ENCODE results near the gene NTRK2.

Gene NTRK2

DNA sequence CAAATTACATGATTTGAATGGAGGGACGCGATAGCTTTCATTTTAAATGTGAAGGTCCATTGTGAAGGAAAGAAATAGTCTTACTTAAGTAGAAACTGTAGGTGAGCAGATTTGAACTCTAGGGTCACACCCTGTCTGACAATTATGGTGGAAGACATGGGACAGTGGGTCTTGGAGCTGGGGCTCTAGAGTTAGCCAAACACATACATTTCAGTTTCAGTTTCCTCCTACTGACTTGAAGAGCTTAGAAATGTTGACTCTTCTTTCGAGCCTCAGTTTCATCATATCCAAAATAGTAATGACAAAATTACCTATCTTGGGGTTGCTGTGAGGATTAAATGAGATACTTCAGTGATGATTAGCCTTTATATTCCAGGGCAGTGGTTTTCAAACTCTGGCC lies 314.2 kb downstream of the NTRK2 start (continued):
- TF ChIP-seq, protein P1, sequence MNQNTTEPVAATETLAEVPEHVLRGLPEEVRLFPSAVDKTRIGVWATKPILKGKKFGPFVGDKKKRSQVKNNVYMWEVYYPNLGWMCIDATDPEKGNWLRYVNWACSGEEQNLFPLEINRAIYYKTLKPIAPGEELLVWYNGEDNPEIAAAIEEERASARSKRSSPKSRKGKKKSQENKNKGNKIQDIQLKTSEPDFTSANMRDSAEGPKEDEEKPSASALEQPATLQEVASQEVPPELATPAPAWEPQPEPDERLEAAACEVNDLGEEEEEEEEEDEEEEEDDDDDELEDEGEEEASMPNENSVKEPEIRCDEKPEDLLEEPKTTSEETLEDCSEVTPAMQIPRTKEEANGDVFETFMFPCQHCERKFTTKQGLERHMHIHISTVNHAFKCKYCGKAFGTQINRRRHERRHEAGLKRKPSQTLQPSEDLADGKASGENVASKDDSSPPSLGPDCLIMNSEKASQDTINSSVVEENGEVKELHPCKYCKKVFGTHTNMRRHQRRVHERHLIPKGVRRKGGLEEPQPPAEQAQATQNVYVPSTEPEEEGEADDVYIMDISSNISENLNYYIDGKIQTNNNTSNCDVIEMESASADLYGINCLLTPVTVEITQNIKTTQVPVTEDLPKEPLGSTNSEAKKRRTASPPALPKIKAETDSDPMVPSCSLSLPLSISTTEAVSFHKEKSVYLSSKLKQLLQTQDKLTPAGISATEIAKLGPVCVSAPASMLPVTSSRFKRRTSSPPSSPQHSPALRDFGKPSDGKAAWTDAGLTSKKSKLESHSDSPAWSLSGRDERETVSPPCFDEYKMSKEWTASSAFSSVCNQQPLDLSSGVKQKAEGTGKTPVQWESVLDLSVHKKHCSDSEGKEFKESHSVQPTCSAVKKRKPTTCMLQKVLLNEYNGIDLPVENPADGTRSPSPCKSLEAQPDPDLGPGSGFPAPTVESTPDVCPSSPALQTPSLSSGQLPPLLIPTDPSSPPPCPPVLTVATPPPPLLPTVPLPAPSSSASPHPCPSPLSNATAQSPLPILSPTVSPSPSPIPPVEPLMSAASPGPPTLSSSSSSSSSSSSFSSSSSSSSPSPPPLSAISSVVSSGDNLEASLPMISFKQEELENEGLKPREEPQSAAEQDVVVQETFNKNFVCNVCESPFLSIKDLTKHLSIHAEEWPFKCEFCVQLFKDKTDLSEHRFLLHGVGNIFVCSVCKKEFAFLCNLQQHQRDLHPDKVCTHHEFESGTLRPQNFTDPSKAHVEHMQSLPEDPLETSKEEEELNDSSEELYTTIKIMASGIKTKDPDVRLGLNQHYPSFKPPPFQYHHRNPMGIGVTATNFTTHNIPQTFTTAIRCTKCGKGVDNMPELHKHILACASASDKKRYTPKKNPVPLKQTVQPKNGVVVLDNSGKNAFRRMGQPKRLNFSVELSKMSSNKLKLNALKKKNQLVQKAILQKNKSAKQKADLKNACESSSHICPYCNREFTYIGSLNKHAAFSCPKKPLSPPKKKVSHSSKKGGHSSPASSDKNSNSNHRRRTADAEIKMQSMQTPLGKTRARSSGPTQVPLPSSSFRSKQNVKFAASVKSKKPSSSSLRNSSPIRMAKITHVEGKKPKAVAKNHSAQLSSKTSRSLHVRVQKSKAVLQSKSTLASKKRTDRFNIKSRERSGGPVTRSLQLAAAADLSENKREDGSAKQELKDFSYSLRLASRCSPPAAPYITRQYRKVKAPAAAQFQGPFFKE (tag by site-specific recombination; IDR thresholded peaks at IDR 0.05; ENCODE audit: borderline replicate concordance), result no peak
- TF ChIP-seq, protein P2, sequence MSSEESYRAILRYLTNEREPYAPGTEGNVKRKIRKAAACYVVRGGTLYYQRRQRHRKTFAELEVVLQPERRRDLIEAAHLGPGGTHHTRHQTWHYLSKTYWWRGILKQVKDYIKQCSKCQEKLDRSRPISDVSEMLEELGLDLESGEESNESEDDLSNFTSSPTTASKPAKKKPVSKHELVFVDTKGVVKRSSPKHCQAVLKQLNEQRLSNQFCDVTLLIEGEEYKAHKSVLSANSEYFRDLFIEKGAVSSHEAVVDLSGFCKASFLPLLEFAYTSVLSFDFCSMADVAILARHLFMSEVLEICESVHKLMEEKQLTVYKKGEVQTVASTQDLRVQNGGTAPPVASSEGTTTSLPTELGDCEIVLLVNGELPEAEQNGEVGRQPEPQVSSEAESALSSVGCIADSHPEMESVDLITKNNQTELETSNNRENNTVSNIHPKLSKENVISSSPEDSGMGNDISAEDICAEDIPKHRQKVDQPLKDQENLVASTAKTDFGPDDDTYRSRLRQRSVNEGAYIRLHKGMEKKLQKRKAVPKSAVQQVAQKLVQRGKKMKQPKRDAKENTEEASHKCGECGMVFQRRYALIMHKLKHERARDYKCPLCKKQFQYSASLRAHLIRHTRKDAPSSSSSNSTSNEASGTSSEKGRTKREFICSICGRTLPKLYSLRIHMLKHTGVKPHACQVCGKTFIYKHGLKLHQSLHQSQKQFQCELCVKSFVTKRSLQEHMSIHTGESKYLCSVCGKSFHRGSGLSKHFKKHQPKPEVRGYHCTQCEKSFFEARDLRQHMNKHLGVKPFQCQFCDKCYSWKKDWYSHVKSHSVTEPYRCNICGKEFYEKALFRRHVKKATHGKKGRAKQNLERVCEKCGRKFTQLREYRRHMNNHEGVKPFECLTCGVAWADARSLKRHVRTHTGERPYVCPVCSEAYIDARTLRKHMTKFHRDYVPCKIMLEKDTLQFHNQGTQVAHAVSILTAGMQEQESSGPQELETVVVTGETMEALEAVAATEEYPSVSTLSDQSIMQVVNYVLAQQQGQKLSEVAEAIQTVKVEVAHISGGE (tag by site-specific recombination; conservative IDR thresholded peaks at IDR 0.05; ENCODE audit: low read depth), result no peak
- TF ChIP-seq ZNF433 (tag by site-specific recombination; IDR thresholded peaks at IDR 0.05; ENCODE audit: low read depth), result no peak
- no peak for TF ChIP-seq ZNF548 (tag by site-specific recombination; IDR thresholded peaks at IDR 0.05)
- TF ChIP-seq, protein P3, sequence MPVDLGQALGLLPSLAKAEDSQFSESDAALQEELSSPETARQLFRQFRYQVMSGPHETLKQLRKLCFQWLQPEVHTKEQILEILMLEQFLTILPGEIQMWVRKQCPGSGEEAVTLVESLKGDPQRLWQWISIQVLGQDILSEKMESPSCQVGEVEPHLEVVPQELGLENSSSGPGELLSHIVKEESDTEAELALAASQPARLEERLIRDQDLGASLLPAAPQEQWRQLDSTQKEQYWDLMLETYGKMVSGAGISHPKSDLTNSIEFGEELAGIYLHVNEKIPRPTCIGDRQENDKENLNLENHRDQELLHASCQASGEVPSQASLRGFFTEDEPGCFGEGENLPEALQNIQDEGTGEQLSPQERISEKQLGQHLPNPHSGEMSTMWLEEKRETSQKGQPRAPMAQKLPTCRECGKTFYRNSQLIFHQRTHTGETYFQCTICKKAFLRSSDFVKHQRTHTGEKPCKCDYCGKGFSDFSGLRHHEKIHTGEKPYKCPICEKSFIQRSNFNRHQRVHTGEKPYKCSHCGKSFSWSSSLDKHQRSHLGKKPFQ (tag by site-specific recombination; IDR thresholded peaks at IDR 0.05), result no peak

GRCh38 chr9:84988621-84989020 lies 319.1 kb downstream of the NTRK2 start:
- ChIA-PET POLR2A (no interaction called here), CTCF (interaction anchor here (1.5 kb wide), 1 partner anchor 291 kb away, joined by 3 read pairs; no protein-coding TSS in a partner anchor)
- TF ChIP-seq CTCF (tag by site-specific recombination; IDR thresholded peaks at IDR 0.05) (no peak), KLF10 (tag by site-specific recombination; IDR thresholded peaks at IDR 0.05) (no peak), ZFP3 (tag by site-specific recombination; IDR thresholded peaks at IDR 0.05; ENCODE audit: low read depth) (no peak), ZNF19 (tag by site-specific recombination; IDR thresholded peaks at IDR 0.05; ENCODE audit: low read depth) (no peak), IKZF3 (tag by site-specific recombination; IDR thresholded peaks at IDR 0.05) (no peak), ZNF560 (tag by site-specific recombination; IDR thresholded peaks at IDR 0.05; ENCODE audit: borderline replicate concordance) (no peak), BCL11B (tag by site-specific recombination; IDR thresholded peaks at IDR 0.05; ENCODE audit: low read depth) (no peak)
- H3K9me3 ChIP-seq (ENCODE audit: control insufficient read depth, insufficient read depth, low read depth, low read length), result no peaks in the 10 kb centered on the region
- no peak overlapping the region for H3K27ac ChIP-seq (ENCODE audit: extremely low read depth, low read depth, low read length)
- no peaks in the 10 kb centered on the region for H3K36me3 ChIP-seq (ENCODE audit: control insufficient read depth in 2 of 2, insufficient read depth in 1 of 2, low read length in 2 of 2)
- H3K4me3 ChIP-seq (ENCODE audit: low read depth, low read length), result no peak overlapping the region
- no peaks in the 10 kb centered on the region for H3K4me1 ChIP-seq (ENCODE audit: control insufficient read depth, insufficient read depth, low read length)

All from HEK293 (cell line).